Measurements from ENCODE around the gene B4GALT3. TPM values are rescaled to one million over a fixed set of nuclear protein-coding genes. Genes with fewer than 3 reads are reported as not detected.

The B4GALT3 gene
- total RNA-seq, 2 donors from 2014 or later = 30.3 to 34.8 TPM

DNA sequence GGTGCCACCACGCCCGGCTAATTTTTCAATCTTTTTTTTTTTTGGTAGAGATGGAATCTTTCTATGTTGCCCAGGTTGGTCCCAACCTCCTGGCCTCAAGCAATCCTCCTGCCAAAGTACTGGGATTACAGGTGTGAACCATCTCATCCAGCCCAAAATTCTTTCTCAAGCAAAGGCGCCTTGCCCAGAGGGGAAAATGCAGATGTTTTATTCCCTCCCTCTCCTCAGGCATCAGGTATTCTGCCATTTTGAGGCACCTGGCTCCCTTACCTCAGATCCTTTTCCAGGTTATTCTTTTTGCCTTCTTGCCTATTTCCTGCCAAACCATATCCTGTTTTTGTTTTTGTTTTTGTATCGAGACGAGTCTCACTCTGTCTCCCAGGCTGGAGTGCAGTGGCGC lies 11.1 kb upstream of the B4GALT3 start:
- Histone ChIP-seq H3K36me3 (no peaks in the 10 kb centered on the region), H3K9me3 (no peaks in the 10 kb centered on the region), H3K27ac (no peak overlapping the region), H3K4me3 (no peak overlapping the region), H3K9ac (ENCODE audit: low read depth in 2 of 2, low read length in 2 of 2) (no peak overlapping the region), H3K4me1 (no peaks in the 10 kb centered on the region), H3K27me3 (no peaks in the 10 kb centered on the region)
- no peak for DNase-seq
- TF ChIP-seq, protein P1, sequence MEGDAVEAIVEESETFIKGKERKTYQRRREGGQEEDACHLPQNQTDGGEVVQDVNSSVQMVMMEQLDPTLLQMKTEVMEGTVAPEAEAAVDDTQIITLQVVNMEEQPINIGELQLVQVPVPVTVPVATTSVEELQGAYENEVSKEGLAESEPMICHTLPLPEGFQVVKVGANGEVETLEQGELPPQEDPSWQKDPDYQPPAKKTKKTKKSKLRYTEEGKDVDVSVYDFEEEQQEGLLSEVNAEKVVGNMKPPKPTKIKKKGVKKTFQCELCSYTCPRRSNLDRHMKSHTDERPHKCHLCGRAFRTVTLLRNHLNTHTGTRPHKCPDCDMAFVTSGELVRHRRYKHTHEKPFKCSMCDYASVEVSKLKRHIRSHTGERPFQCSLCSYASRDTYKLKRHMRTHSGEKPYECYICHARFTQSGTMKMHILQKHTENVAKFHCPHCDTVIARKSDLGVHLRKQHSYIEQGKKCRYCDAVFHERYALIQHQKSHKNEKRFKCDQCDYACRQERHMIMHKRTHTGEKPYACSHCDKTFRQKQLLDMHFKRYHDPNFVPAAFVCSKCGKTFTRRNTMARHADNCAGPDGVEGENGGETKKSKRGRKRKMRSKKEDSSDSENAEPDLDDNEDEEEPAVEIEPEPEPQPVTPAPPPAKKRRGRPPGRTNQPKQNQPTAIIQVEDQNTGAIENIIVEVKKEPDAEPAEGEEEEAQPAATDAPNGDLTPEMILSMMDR (IDR thresholded peaks at IDR 0.05) = no peak
- intact Hi-C loops (cut with DNase I) = no loop called here

DNA sequence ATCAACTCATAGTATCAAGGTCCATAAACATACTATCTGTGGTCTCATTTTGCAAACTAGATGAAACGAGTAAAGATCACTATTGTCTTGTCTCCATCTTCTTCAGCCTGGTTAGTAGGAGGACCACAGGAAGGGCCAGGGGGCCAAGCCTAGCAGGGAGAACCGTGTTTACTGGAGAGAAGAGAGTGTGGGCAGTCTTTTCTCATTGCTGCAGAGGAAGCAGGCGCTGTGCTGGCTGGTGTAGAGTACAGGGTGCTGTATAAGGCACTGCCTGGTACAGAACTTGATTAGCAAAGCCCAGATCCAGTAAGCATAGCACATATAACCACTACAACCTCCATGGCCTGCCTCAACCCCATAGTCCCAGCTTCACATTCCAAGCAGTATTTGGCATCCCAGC lies 10.0 kb upstream of the B4GALT3 start:
- H3K4me3 ChIP-seq = no peak overlapping the region
- intact Hi-C loops (cut with DNase I) = no loop called here
- H3K9ac ChIP-seq (ENCODE audit: low read depth in 2 of 2, low read length in 2 of 2) = no peak overlapping the region
- H3K9me3 ChIP-seq = no peaks in the 10 kb centered on the region
- no peaks in the 10 kb centered on the region for H3K4me1 ChIP-seq
- DNase-seq = no peak
- H3K27me3 ChIP-seq = no peaks in the 10 kb centered on the region
- TF ChIP-seq, protein P1 (IDR thresholded peaks at IDR 0.05) = no peak
- no peaks in the 10 kb centered on the region for H3K36me3 ChIP-seq
- no peak overlapping the region for H3K27ac ChIP-seq

DNA sequence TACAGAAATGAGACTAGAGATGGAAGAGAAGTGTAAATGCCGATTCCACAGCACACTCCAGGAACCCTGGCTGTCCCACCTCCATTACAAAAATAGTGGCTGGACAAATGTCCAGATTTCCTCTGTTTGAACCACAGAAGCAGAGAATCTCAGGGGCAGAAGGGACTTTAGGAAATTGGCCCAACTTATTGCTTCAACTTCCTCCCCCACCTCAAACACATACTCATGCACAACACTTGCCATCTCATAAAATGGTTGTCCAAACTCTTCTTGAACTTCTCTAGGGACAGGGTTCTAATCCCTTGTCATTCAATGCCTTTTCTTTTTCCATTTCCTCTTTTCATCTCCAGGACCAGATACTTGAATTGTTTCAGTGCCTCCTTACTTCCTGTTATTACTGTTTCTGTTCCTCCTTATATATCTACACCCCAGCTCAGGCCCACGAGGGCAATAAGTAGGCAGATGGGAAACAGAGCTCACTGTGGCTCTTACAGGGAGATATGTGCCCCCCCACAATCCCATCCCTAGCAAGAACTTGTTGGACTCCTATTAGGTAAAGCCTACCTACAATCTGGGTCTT lies 8.5 kb upstream of the B4GALT3 start:
- no peaks in the 10 kb centered on the region for H3K4me1 ChIP-seq
- H3K27me3 ChIP-seq = no peaks in the 10 kb centered on the region
- H3K9ac ChIP-seq (ENCODE audit: low read depth in 2 of 2, low read length in 2 of 2) = no peak overlapping the region
- no peaks in the 10 kb centered on the region for H3K36me3 ChIP-seq
- H3K27ac ChIP-seq = peak overlapping the region; percentile 79
- no peaks in the 10 kb centered on the region for H3K9me3 ChIP-seq
- H3K4me3 ChIP-seq = no peak overlapping the region
- TF ChIP-seq, protein P1 (IDR thresholded peaks at IDR 0.05) = no peak
- DNase-seq = no peak
- intact Hi-C loops (cut with DNase I) = no loop called here

DNA sequence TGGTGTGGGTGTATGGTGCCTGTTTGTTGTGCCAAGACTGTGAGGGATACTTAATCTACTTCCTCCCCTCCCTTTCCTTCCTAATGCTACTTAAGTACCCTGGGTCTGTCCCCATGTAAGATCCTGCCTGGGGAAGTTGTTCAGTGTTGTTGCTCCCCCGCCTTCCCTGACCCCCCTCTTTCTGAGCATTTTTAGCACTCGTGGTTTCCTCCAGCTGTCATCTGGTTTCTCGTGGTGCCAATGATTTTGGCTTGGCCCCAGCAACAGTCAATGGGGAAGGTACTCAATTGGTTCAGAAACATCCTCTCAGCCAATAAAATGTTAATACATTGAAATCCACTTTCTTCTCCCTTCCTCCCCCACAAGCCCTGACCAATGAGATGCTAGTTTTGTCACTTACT lies 8.0 kb upstream of the B4GALT3 start:
- no peaks in the 10 kb centered on the region for H3K4me1 ChIP-seq
- no peaks in the 10 kb centered on the region for H3K36me3 ChIP-seq
- DNase-seq = peak; percentile 66
- H3K27me3 ChIP-seq = no peaks in the 10 kb centered on the region
- TF ChIP-seq, protein P1 (IDR thresholded peaks at IDR 0.05) = no peak
- H3K4me3 ChIP-seq = no peak overlapping the region
- H3K9ac ChIP-seq (ENCODE audit: low read depth in 2 of 2, low read length in 2 of 2) = no peak overlapping the region
- intact Hi-C loops (cut with DNase I) = no loop called here
- no peaks in the 10 kb centered on the region for H3K9me3 ChIP-seq
- H3K27ac ChIP-seq = peak overlapping the region; percentile 79

DNA sequence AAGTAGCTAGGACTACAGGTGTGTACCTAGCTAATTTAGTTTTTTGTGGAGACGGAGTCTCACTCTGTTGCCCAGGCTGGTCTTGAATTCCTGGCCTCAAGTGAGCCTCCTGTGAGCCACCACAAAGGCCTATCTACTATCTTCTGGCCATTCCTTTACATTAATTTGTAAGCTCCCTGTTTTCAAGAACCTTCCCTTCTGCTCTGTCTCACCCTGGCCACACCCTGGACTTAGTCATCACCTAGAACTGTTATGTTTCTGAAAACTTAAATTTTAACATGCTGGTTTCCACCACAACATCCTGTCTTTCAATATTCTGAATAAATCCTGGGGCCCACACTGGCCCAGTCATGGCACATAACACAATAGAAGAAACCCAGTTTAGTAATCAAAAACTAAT lies 4.9 kb upstream of the B4GALT3 start:
- Histone ChIP-seq H3K27ac (peak overlapping the region; percentile 16), H3K9me3 (no peaks in the 10 kb centered on the region), H3K4me3 (no peak overlapping the region), H3K4me1 (no peaks in the 10 kb centered on the region), H3K36me3 (no peaks in the 10 kb centered on the region), H3K27me3 (no peaks in the 10 kb centered on the region), H3K9ac (ENCODE audit: low read depth in 2 of 2, low read length in 2 of 2) (no peak overlapping the region)
- TF ChIP-seq, protein P1 (IDR thresholded peaks at IDR 0.05) = no peak
- intact Hi-C loops (cut with DNase I) = no loop called here
- DNase-seq = no peak
